ENCODE data around the gene TMEM44.
"Not testable (repeated sequence)": the region's sequence is repeated elsewhere in the genome, so short reads cannot be mapped to it uniquely, and the experiment has no call there.

Gene TMEM44

GRCh38 chr3:194549853-194550252, 83.4 kb downstream of the TMEM44 start:
- Histone ChIP-seq H3K4me2 (no peak overlapping the region), H3K4me1 (ENCODE audit: low read depth, poor library complexity, severe bottlenecking) (no peaks in the 10 kb centered on the region)
- no peak for TF ChIP-seq CTCF (conservative IDR thresholded peaks at IDR 0.05; ENCODE audit: low read depth, low read length)

GRCh38 chr3:194548346-194549321, 84.6 kb downstream of the TMEM44 start:
- H3K36me3 ChIP-seq (ENCODE audit: insufficient read depth) = no peaks in the 10 kb centered on the region
- H3K4me1 ChIP-seq (ENCODE audit: low read depth, poor library complexity, severe bottlenecking) = no peaks in the 10 kb centered on the region
- H3K4me2 ChIP-seq = no peak overlapping the region
- no peak overlapping the region for H2AFZ ChIP-seq (ENCODE audit: low read depth)
- no peaks in the 10 kb centered on the region for H3K27me3 ChIP-seq (ENCODE audit: insufficient read depth, low read depth)
- H3K27ac ChIP-seq = no peak overlapping the region
- TF ChIP-seq CTCF (conservative IDR thresholded peaks at IDR 0.05; ENCODE audit: low read depth, low read length) = no peak
- no peak overlapping the region for H3K9ac ChIP-seq
- H3K4me3 ChIP-seq (IDR thresholded peaks at IDR 0.05; ENCODE audit: insufficient read depth, low read depth, low read length) = no peak overlapping the region
- no peaks in the 10 kb centered on the region for H3K79me2 ChIP-seq (ENCODE audit: insufficient read depth, low read depth)
- no peaks in the 10 kb centered on the region for H4K20me1 ChIP-seq (ENCODE audit: insufficient read depth)

More at GRCh38 chr3:194549853-194550252, 83.4 kb downstream of the TMEM44 start:
- no peaks in the 10 kb centered on the region for H3K36me3 ChIP-seq (ENCODE audit: insufficient read depth)
- no peaks in the 10 kb centered on the region for H4K20me1 ChIP-seq (ENCODE audit: insufficient read depth)
- H2AFZ ChIP-seq (ENCODE audit: low read depth) = no peak overlapping the region
- H3K27me3 ChIP-seq (ENCODE audit: insufficient read depth, low read depth) = no peaks in the 10 kb centered on the region
- H3K27ac ChIP-seq = no peak overlapping the region
- no peak overlapping the region for H3K9ac ChIP-seq
- H3K4me3 ChIP-seq (IDR thresholded peaks at IDR 0.05; ENCODE audit: insufficient read depth, low read depth, low read length) = no peak overlapping the region
- no peaks in the 10 kb centered on the region for H3K79me2 ChIP-seq (ENCODE audit: insufficient read depth, low read depth)

DNA sequence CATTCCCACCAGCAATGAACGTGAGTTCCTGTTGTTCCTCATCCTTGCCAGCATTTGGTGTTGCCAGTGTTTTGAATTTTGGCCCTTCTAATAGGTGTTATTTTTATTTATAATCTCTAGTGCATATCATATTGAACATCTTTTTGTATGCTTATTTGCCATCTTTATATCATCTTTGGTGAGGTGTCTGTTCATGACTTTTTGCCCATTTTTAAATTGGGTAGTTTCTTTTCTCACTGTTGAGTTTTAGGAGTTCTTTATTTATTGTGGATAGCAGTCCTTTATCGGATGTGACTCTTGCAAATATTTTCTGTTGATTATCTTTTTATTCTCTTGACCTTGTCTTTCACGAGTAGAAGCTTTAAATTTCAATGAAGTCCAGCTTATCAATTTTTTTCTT, 86.2 kb downstream of the TMEM44 start:
- Histone ChIP-seq H4K20me1 (ENCODE audit: insufficient read depth) (no peaks in the 10 kb centered on the region), H3K27ac (no peak overlapping the region), H3K36me3 (ENCODE audit: insufficient read depth) (no peaks in the 10 kb centered on the region), H3K9ac (no peak overlapping the region), H3K79me2 (ENCODE audit: insufficient read depth, low read depth) (no peaks in the 10 kb centered on the region), H3K4me1 (ENCODE audit: low read depth, poor library complexity, severe bottlenecking) (no peaks in the 10 kb centered on the region), H2AFZ (ENCODE audit: low read depth) (no peak overlapping the region), H3K27me3 (ENCODE audit: insufficient read depth, low read depth) (no peaks in the 10 kb centered on the region), H3K4me2 (no peak overlapping the region), H3K4me3 (IDR thresholded peaks at IDR 0.05; ENCODE audit: insufficient read depth, low read depth, low read length) (no peak overlapping the region)
- no peak for TF ChIP-seq CTCF (conservative IDR thresholded peaks at IDR 0.05; ENCODE audit: low read depth, low read length)

DNA sequence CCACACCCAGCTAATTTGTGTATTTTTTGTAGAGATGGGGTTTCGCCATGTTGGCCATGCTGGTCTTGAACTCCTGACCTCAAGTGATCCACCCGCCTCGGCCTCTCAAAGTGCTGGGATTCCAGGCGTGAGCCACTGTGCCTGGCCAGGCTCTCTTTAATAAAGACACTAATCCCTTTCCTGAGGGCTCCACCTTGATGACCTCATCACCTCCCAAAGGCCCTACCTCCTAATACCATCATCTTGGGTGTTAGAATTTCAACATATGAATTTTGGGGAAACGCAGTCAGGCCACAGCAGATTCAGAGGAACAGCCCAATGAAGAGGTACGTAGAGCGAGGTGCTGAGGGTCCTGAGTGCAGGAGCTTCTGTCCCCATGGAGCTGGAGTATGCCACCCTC, 87.7 kb downstream of the TMEM44 start:
- not testable (repeated sequence) for H2AFZ ChIP-seq (ENCODE audit: low read depth); H3K4me2 ChIP-seq; H3K79me2 ChIP-seq (ENCODE audit: insufficient read depth, low read depth); H3K27me3 ChIP-seq (ENCODE audit: insufficient read depth, low read depth); H3K36me3 ChIP-seq (ENCODE audit: insufficient read depth); H3K4me1 ChIP-seq (ENCODE audit: low read depth, poor library complexity, severe bottlenecking); H3K4me3 ChIP-seq (IDR thresholded peaks at IDR 0.05; ENCODE audit: insufficient read depth, low read depth, low read length); H4K20me1 ChIP-seq (ENCODE audit: insufficient read depth); H3K27ac ChIP-seq; H3K9ac ChIP-seq

GRCh38 chr3:194543550-194543949, 89.7 kb downstream of the TMEM44 start:
- no peak overlapping the region for H3K9ac ChIP-seq

More at GRCh38 chr3:194543550-194543949, 89.7 kb downstream of the TMEM44 start:
- no peaks in the 10 kb centered on the region for H4K20me1 ChIP-seq (ENCODE audit: insufficient read depth)
- H3K4me3 ChIP-seq (IDR thresholded peaks at IDR 0.05; ENCODE audit: insufficient read depth, low read depth, low read length) = no peak overlapping the region
- no peaks in the 10 kb centered on the region for H3K79me2 ChIP-seq (ENCODE audit: insufficient read depth, low read depth)
- no peaks in the 10 kb centered on the region for H3K4me1 ChIP-seq (ENCODE audit: low read depth, poor library complexity, severe bottlenecking)
- no peak overlapping the region for H3K27ac ChIP-seq
- H2AFZ ChIP-seq (ENCODE audit: low read depth) = no peak overlapping the region
- no peaks in the 10 kb centered on the region for H3K27me3 ChIP-seq (ENCODE audit: insufficient read depth, low read depth)
- no peak overlapping the region for H3K4me2 ChIP-seq
- H3K36me3 ChIP-seq (ENCODE audit: insufficient read depth) = no peaks in the 10 kb centered on the region
- no peak for TF ChIP-seq CTCF (conservative IDR thresholded peaks at IDR 0.05; ENCODE audit: low read depth, low read length)

Measured in KMS-11 (cell line).